ENCODE measurements around the gene FBXL4. TPM values are rescaled to one million over a fixed set of nuclear protein-coding genes. Genes with fewer than 3 reads are reported as not detected.

Gene FBXL4
- total RNA-seq, 1 donor from 2014 or later: 6.9 TPM

GRCh38 chr6:98836962-98837944, 110.5 kb downstream of the FBXL4 start:
- no peak for ATAC-seq

DNA sequence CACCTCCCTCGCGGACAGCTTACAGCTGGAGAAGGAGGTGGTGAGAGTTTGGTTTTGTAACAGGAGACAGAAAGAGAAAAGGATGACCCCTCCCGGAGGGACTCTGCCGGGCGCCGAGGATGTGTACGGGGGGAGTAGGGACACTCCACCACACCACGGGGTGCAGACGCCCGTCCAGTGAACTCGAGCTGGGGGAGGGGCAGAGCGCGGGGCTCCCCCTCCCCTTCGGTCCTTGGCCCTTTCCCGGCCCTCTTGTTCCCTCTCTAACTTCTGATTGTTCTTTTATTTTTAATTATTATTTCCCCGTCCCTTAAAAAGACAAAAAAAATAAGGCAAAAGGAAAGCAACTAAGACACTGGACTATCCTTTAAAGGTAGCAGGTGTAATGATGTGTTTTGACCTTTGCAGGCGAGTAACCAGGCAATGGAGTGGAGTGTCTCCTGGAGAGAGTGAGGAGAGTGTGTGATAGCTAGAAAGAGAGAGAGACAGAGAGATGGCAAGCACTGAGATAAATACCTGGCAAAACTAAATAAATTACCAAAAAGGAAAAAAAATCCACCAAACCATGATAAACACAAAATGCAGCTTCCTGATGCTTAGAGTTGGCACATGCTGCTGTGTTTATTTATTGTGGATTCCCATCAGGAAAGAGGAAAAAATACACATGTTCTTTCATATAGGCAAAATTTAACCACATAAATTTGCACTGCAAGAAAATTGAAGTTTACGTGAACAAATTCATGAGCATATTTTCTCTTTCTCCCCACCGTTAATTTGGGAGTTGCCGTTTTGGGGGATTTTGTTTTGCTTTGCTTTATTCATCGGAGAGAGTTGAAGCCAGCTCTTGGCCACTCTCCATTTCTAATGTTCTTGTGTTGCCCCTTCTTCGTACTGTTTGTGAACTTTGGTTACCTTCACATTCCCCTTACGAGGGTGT, 111.5 kb downstream of the FBXL4 start:
- ATAC-seq: no peak

- no peak for ATAC-seq
These were observed 112.4 kb downstream of the FBXL4 start for GRCh38 chr6:98835149-98836024.

DNA sequence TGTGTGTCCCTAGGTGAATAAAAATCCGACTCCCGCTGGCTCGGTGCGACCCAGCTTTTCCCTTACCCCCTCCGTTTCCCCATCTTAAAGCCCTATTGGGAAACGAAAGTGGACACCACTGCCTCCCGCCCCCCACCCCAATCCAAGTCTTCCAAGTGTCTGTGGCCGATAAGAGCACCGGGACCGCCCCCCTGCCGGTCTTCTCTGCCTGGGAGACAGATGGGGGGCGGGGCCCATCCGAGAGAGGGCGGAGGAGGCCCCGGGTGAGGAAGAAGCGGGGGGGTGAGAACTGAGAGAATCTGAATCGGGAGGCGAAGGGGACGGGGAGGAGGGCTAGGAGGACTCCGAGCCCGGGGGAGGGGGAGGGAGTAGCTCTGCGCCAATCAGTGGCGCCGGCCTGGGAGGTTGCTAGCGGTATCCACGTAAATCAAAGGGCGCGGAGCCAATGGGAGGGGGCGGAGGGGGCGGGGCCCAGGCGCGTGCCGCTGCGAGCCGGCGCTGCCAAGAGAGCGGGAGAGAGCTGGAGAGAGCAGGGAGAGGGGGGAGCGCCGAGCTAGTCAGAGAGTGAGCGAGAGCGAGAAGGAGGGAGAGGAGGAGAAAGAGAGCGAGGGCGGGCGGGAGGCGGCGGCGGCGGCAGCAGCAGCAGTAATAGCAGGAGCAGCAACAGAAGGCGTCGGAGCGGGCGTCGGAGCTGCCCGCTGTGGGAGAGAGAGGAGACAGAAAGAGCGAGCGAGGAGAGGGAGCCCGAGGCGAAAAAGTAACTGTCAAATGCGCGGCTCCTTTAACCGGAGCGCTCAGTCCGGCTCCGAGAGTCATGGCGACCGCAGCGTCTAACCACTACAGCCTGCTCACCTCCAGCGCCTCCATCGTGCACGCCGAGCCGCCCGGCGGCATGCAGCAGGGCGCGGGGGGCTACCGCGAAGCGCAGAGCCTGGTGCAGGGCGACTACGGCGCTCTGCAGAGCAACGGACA, 113.4 kb downstream of the FBXL4 start, which contains the start of gene POU3F2:
Gene POU3F2, plus strand, starts transcription at position 515 of the 972 bp plus-strand sequence. Its CDS starts 300 bp downstream, at position 815.
- peak; percentile 67 for ATAC-seq

- ATAC-seq: no peak
These were observed 114.3 kb downstream of the FBXL4 start for GRCh38 chr6:98833307-98834059.

DNA sequence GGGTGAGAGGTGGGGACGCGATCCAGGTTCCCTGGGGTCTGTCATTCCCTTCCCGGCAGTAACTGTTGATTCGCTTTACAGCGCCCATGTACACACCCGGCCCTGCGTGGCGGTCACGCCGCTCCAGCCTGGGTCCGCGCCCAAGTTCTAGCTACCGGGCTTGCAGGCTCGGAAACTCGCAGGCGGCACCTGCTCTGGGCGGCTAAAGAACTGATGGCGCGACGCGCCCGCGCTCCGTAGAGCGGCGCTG, 114.8 kb downstream of the FBXL4 start:
- ATAC-seq: peak; percentile 51

DNA sequence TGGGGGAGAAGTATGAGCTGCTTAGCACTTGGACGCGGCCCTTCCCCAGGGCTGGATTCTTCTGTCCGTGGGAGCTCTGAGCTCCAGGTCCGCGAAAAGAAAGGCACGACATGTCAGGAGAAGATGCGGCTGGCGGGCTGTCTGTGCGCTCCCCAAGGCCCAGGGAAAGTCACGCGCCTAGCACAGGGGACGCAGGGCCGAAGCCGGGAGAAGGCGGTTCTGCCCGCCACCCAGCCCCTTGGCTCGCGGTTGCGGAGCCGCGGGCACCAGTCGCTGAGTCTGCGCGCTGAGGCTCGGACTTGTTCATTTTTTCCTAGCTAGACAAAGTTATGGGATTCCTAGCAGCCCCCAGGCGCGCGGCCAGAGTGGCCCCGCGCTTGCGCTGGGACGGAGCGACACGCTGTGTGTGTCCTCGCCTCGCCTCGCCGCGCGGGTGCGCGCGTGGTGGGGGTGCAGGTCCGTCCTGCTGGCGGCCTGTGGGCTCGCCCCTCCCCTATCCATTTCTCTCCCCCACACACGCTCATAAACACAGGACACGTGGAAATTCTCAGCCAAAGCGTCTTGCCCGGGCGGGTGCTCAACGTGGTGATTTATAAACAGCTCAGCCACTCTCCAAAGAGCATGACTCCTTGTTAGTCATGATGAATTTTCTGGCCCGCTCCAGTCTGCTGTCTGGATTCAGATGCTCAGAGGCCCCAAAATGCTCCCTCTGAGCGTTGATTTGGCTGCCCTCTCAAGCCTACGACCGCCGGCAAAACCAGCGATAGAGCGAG, 115.3 kb downstream of the FBXL4 start:
- ATAC-seq: peak; percentile 72

GRCh38 chr6:98831959-98832283, 115.8 kb downstream of the FBXL4 start:
- no peak for ATAC-seq

GRCh38 chr6:98831057-98831958, 116.4 kb downstream of the FBXL4 start:
- no peak for ATAC-seq

GRCh38 chr6:98830146-98830545, 117.6 kb downstream of the FBXL4 start:
- no peak for ATAC-seq

GRCh38 chr6:98828941-98829411, 118.8 kb downstream of the FBXL4 start:
- no peak for ATAC-seq

DNA sequence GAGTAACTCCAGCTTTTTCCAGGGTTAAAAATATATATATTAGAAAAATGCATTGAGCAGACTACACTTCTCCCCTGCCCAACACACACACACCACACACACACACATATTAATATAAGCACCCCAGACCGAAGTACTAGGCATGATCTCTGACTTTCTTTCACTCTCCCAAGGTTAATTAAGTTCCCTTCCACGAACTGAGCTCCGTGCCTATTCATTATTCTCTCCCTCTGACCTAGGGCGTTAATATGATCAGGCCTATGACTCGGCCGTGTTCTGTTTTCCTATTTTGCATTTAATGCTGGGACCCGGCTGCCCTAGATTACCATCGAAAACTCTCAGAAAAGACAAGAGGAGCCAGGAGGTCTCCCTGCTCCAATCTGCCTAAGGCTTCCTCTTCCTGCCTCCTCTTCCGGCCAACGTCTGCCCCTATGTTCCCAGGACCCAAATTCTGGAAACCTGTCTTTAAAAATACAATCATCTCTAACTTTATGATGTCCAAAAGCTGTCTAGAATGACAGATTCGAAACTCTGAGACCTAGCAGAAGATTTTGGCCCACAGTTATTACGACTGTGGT, 119.4 kb downstream of the FBXL4 start:
- no peak for ATAC-seq

DNA sequence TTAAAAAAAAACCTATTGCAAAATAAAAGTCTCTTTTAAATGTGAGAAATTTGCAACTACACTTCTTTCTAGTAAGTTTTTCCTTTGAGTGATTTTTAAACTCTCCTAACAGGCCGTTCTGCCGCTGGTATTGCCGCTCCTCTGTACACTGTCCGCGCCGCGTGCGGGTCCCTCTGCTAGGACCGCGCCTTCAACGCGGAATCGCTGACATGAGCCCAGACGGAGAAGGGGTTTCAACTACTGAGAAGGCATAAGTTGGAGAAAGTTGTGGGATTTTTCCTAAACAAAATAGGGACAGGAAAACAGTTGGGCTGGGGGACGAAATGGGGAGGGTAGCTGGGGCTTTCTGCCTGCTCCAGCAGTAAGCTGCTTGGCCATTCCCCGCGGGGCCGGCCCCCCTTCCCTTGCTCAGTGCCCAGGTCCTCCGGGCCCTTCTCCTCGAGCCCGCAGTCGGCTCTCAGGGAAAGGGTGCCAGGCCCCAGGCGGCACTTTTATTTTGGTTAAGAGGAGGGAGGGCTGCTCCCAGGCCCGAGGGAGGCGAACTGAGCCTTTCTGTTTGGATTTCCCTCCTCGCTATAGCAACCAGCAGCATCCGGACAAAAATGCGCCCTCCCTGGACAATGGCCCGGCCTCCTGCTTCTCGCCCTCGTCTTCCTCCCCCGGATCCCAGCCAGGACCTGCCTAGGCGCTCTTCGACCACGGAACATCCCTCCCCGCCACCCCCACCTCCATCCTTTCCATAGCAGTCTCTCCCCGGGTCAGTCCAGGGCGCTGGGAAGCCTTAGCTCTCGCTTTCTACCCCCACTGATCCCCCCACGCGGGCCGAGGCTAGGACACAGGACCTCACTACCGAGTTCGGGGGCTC, 120.2 kb downstream of the FBXL4 start:
- ATAC-seq: no peak

GRCh38 chr6:98825600-98826230, 122.0 kb downstream of the FBXL4 start:
- no peak for ATAC-seq

- no peak for ATAC-seq
These were observed 122.7 kb downstream of the FBXL4 start for GRCh38 chr6:98824902-98825599.
